IMR-90 (cell line): Measurements from ENCODE around the gene TMOD2. TPM values are rescaled to one million over a fixed set of nuclear protein-coding genes. Genes with fewer than 3 reads are reported as not detected.

Experiments used
- ATAC-seq: fragments of 200-7000 bp; cut with Tn5 transposase; 2 replicates; pipeline ENCODE4 v1.9.1; 2020; ENCODE audit warnings: low read depth, mild to moderate bottlenecking, moderate library complexity
- BruUV-seq: library from RNA; stranded (reverse); fragments of 400-500 nt; replicated peaks from 2 replicates; lab custom pipeline; 2021; lab: Mats Ljungman, UMichigan
- CTCF ChIA-PET: fragments of 300-600 bp; formaldehyde crosslinking; extraction: SDS; loops from one replicate; lab custom pipeline; 2021; ENCODE audit warnings: antibody characterized with exemption; lab: Yijun Ruan, JAX
- POLR2A ChIA-PET: fragments of 300-600 bp; sonication (Branson Sonifier 250); formaldehyde crosslinking; loops from one replicate; lab custom pipeline; 2022; ENCODE audit warnings: antibody characterized with exemption; ENCODE audit not compliant: unreplicated experiment; lab: Charles Lee
- DNase-seq: peaks from one replicate; pipeline ENCODE4 v3.0.0; 2013
- H2AFZ ChIP-seq: replicated peaks from 2 replicates; pipeline ENCODE3; 2013; ENCODE audit warnings: low read length, mild to moderate bottlenecking; ENCODE audit not compliant: poor library complexity
- H2AK5ac ChIP-seq: 2 replicates; pipeline ENCODE4 v1.6.1; 2013; ENCODE audit warnings: low read depth, low read length, inconsistent platforms
- H2AK9ac ChIP-seq: replicated peaks from 2 replicates; pipeline ENCODE3; 2013; ENCODE audit warnings: mild to moderate bottlenecking, low read depth, low read length, moderate library complexity; ENCODE audit not compliant: poor library complexity
- H2BK120ac ChIP-seq: 2 replicates; pipeline ENCODE4 v1.6.1; 2013; ENCODE audit warnings: low read depth, low read length, inconsistent platforms
- H2BK15ac ChIP-seq: 3 replicates; pipeline ENCODE4 v1.6.1; 2013; ENCODE audit warnings: low read depth, low read length, inconsistent platforms
- H2BK20ac ChIP-seq: 2 replicates; pipeline ENCODE4 v1.6.1; 2013; ENCODE audit warnings: low read depth, mild to moderate bottlenecking, inconsistent platforms, low read length, moderate library complexity
- H2BK5ac ChIP-seq: 2 replicates; pipeline ENCODE4 v1.6.1; 2013; ENCODE audit warnings: mild to moderate bottlenecking, low read depth, low read length, inconsistent platforms; ENCODE audit not compliant: poor library complexity, severe bottlenecking
- H3K14ac ChIP-seq: replicated peaks from 2 replicates; pipeline ENCODE4 v1.6.1; 2013; ENCODE audit warnings: low read depth, low read length, inconsistent platforms
- H3K18ac ChIP-seq: 2 replicates; pipeline ENCODE4 v1.6.1; 2013; ENCODE audit warnings: low read depth, low read length, control low read depth
- H3K23ac ChIP-seq: 2 replicates; pipeline ENCODE4 v1.6.1; 2013; ENCODE audit warnings: low read depth, low read length, inconsistent platforms
- H3K27ac ChIP-seq: 2 replicates; pipeline ENCODE4 v1.5.1; 2013; ENCODE audit warnings: mild to moderate bottlenecking, control low read depth, low read length; ENCODE audit not compliant: insufficient read depth
- H3K27me3 ChIP-seq: 2 replicates; pipeline ENCODE4 v1.6.1; 2013; ENCODE audit warnings: low read length; ENCODE audit not compliant: control insufficient read depth, insufficient read depth
- H3K36me3 ChIP-seq: 2 replicates; pipeline ENCODE4 v1.6.1; 2013; ENCODE audit warnings: low read length, mixed read lengths; ENCODE audit not compliant: control insufficient read depth, insufficient read depth
- H3K4ac ChIP-seq: 2 replicates; pipeline ENCODE4 v1.6.1; 2013; ENCODE audit warnings: low read depth, low read length, inconsistent platforms
- H3K4me1 ChIP-seq: 2 replicates; pipeline ENCODE4 v1.6.1; 2013; ENCODE audit warnings: low read length, mixed read lengths; ENCODE audit not compliant: control insufficient read depth, insufficient read depth
- H3K4me2 ChIP-seq: 2 replicates; pipeline ENCODE4 v1.6.1; 2013; ENCODE audit warnings: low read depth, mild to moderate bottlenecking, control low read depth, low read length, moderate library complexity
- H3K4me3 ChIP-seq: 2 replicates; pipeline ENCODE4 v1.5.1; 2013; ENCODE audit warnings: low read depth, mild to moderate bottlenecking, control low read depth, low read length, moderate library complexity; ENCODE audit not compliant: insufficient read depth
- H3K56ac ChIP-seq: 2 replicates; pipeline ENCODE4 v1.6.1; 2013; ENCODE audit warnings: low read length, inconsistent platforms; ENCODE audit not compliant: insufficient read depth; ENCODE audit errors: extremely low read depth
- H3K79me1 ChIP-seq, 2 experiments: 2 replicates each; pipeline ENCODE4 v1.6.1; 2013; ENCODE audit warnings: low read length in 2 of 2, inconsistent platforms in 1 of 2, low read depth in 1 of 2
- H3K9ac ChIP-seq: 2 replicates; pipeline ENCODE4 v1.6.1; 2013; ENCODE audit warnings: low read depth, low read length, control low read depth
- H3K9me1 ChIP-seq: 2 replicates; pipeline ENCODE4 v1.6.1; 2013; ENCODE audit warnings: low read length, inconsistent platforms; ENCODE audit not compliant: insufficient read depth
- H3K9me3 ChIP-seq: 2 replicates; pipeline ENCODE4 v1.6.1; 2013; ENCODE audit warnings: low read length; ENCODE audit not compliant: control insufficient read depth, insufficient read depth
- H4K20me1 ChIP-seq: 2 replicates; pipeline ENCODE4 v1.6.1; 2013; ENCODE audit warnings: low read length, inconsistent platforms; ENCODE audit not compliant: insufficient read depth
- H4K5ac ChIP-seq: 2 replicates; pipeline ENCODE4 v1.6.1; 2013; ENCODE audit warnings: mild to moderate bottlenecking, low read depth, low read length, control low read depth
- H4K8ac ChIP-seq, 2 experiments: 2 replicates each; pipeline ENCODE4 v1.6.1; 2013; ENCODE audit warnings: low read depth in 2 of 2, low read length in 2 of 2, control low read depth in 1 of 2, inconsistent platforms in 1 of 2
- H4K91ac ChIP-seq: 2 replicates; pipeline ENCODE4 v1.6.1; 2013; ENCODE audit warnings: low read depth, low read length, inconsistent platforms; ENCODE audit not compliant: insufficient read depth
- RFX5 ChIP-seq: IDR thresholded peaks from 2 replicates; pipeline ENCODE4 v1.8.0; 2012; ENCODE audit warnings: low read depth, mild to moderate bottlenecking, low read length, moderate library complexity
- WGBS, 2 experiments: methylation state at CpG; one replicate each; pipeline versions ENCODE4 v1.1.5 to v1.1.7; 2013; ENCODE audit warnings: missing lambda C conversion rate in 2 of 2; ENCODE audit not compliant: insufficient read length in 1 of 2; ENCODE audit errors: extremely low coverage in 2 of 2; 5-methylcytosine and 5-hydroxymethylcytosine counted together
- dilution Hi-C: fragments of 300-500 bp; cut with HindIII; formaldehyde crosslinking; loops from one replicate; pipeline ENCODE4 v1.14.3; 2018; ENCODE audit warnings: low sequenced_read_pairs; ENCODE audit not compliant: unreplicated experiment
- in situ Hi-C: fragments of 300-500 bp; cut with MboI; formaldehyde crosslinking; loops from 3 replicates; pipeline ENCODE4 v1.14.3; 2019; ENCODE audit warnings: low sequenced_read_pairs, inconsistent platforms, mixed read lengths
- intact Hi-C: fragments of 100-400 bp; cut with micrococcal nuclease; formaldehyde crosslinking; loops from 2 replicates; pipeline ENCODE4 v1.10.0; 2022
- polyA plus RNA-seq, 3 experiments: library from polyadenylated mRNA; depleted of rRNA; stranded (reverse); fragments of >200 nt; gene quantifications; 2 replicates each; pipeline ENCODE4 v1.2.3, GENCODE V29; 2012; ENCODE audit warnings: low replicate concordance in 1 of 3
- total RNA-seq: library from RNA; depleted of rRNA; stranded (reverse); fragments of >200 nt; gene quantifications from 2 replicates; pipeline ENCODE4 v1.2.3, GENCODE V29; 2012

Gene TMOD2
- total and polyA plus RNA-seq, 2 of the 4 experiments (the other 2 are of a cell fraction): 2.8 to 5.4 TPM

- Histone ChIP-seq H3K56ac (no peak overlapping the region), H2BK15ac (no peak overlapping the region), H4K20me1 (no peaks in the 10 kb centered on the region), H3K14ac (no peak overlapping the region), H2AFZ (no peak overlapping the region), H3K27me3 (peaks cover 5% of the 10 kb centered on the region), H3K23ac (no peak overlapping the region), H2AK9ac (no peak overlapping the region), H4K91ac (no peak overlapping the region), H2AK5ac (no peak overlapping the region), H3K9ac (no peak overlapping the region), H3K4me1 (no peaks in the 10 kb centered on the region), H4K8ac (no peak overlapping the region), H3K27ac (no peak overlapping the region), H3K79me1 (no peaks in the 10 kb centered on the region), H3K9me3 (no peaks in the 10 kb centered on the region), H3K36me3 (no peaks in the 10 kb centered on the region), H3K9me1 (no peaks in the 10 kb centered on the region; the same call in 1 of the 2 replicates), H3K4ac (no peak overlapping the region), H3K18ac (no peak overlapping the region), H2BK120ac (no peak overlapping the region), H3K4me3 (no peak overlapping the region), H3K4me2 (no peak overlapping the region), H4K5ac (no peak overlapping the region), H2BK20ac (no peak overlapping the region), H2BK5ac (no peak overlapping the region)
- dilution Hi-C loops: no loop called here
- no peak for TF ChIP-seq RFX5
- no CpG with 5 or more reads among the region's 2 CpGs for WGBS, 2 experiments
- no peak for ATAC-seq
- in situ Hi-C loops: no loop called here
- DNase-seq: no peak
- ChIA-PET CTCF (interaction anchor here (0.7 kb wide), 1 partner anchor 70 kb away, joined by 3 read pairs; no protein-coding TSS in a partner anchor), POLR2A (no interaction called here)
- BruUV-seq: no TSS peak
- intact Hi-C loops: no loop called here
Observed at GRCh38 chr15:51706926-51707608, 44.3 kb upstream of the TMOD2 start.
